Upper lobe of left lung (tissue), 4 donors: ENCODE measurements around the gene ITPRIP.

Experiments
- EP300 ChIP-seq, 4 donors: sonication (generic); formaldehyde crosslinking; IDR thresholded peaks; one replicate each; pipeline ENCODE4 v1.5.1; 2017; ENCODE audit warnings: antibody characterized with exemption in 4 of 4, control low read depth in 2 of 4
- POLR2A ChIP-seq, 4 donors: fragments of 450-650 bp; IDR thresholded peaks; one replicate each; pipeline ENCODE4 v1.5.1; 2016 to 2017; ENCODE audit warnings: antibody characterized with exemption in 4 of 4, mild to moderate bottlenecking in 2 of 4
- POLR2AphosphoS5 ChIP-seq, 2 donors: sonication (generic); formaldehyde crosslinking; IDR thresholded peaks; one replicate each; pipeline ENCODE4 v1.5.1; 2017; ENCODE audit warnings: antibody characterized with exemption in 2 of 2
- TF ChIP-seq, protein P1 (sequence below), 6 experiments: fragments of 450-650 bp in 4 of 6; fragments of 200-600 bp in 2 of 6; sonication (generic) in 2 of 6; IDR thresholded peaks; one replicate each; pipeline ENCODE4 v1.5.1; 2016 to 2019; ENCODE audit warnings: antibody characterized with exemption in 6 of 6

GRCh38 chr10:104336821-104337467 is 1.3 kb downstream of the ITPRIP start:
- TF ChIP-seq, protein P1, sequence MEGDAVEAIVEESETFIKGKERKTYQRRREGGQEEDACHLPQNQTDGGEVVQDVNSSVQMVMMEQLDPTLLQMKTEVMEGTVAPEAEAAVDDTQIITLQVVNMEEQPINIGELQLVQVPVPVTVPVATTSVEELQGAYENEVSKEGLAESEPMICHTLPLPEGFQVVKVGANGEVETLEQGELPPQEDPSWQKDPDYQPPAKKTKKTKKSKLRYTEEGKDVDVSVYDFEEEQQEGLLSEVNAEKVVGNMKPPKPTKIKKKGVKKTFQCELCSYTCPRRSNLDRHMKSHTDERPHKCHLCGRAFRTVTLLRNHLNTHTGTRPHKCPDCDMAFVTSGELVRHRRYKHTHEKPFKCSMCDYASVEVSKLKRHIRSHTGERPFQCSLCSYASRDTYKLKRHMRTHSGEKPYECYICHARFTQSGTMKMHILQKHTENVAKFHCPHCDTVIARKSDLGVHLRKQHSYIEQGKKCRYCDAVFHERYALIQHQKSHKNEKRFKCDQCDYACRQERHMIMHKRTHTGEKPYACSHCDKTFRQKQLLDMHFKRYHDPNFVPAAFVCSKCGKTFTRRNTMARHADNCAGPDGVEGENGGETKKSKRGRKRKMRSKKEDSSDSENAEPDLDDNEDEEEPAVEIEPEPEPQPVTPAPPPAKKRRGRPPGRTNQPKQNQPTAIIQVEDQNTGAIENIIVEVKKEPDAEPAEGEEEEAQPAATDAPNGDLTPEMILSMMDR (IDR thresholded peaks at IDR 0.05), result no peak
- TF ChIP-seq EP300 (IDR thresholded peaks at IDR 0.05), result no peak
- TF ChIP-seq POLR2A (IDR thresholded peaks at IDR 0.05), result peak in 1 of 4 donors; percentile 50
- peak in 1 of 2 donors; percentile 14 for TF ChIP-seq POLR2AphosphoS5 (IDR thresholded peaks at IDR 0.05)
